GM19193 (cell line): Measurements from ENCODE around the gene OIP5.
A peak's percentile ranks its signal among the peaks of the same experiment; 100 is the strongest.

Source experiments
- POLR2A ChIP-seq: IDR thresholded peaks from 4 replicates; pipeline ENCODE4 v1.6.1; 2011; ENCODE audit not compliant: insufficient read depth, insufficient read length; ENCODE audit errors: extremely low read depth

Gene OIP5

GRCh38 chr15:41309226-41309905 lies 23.0 kb downstream of the OIP5 start:
- no peak for TF ChIP-seq POLR2A

GRCh38 chr15:41307679-41308078 lies 24.7 kb downstream of the OIP5 start:
- TF ChIP-seq POLR2A, result no peak

- no peak for TF ChIP-seq POLR2A
Measured at GRCh38 chr15:41304149-41304770, 28.1 kb downstream of the OIP5 start.

GRCh38 chr15:41301587-41301986 lies 30.8 kb downstream of the OIP5 start:
- TF ChIP-seq POLR2A, result no peak

- no peak for TF ChIP-seq POLR2A
Measured at GRCh38 chr15:41292521-41292920, 39.9 kb downstream of the OIP5 start.

GRCh38 chr15:41291065-41291631 lies 41.2 kb downstream of the OIP5 start:
- no peak for TF ChIP-seq POLR2A

GRCh38 chr15:41289953-41290352 lies 42.4 kb downstream of the OIP5 start:
- no peak for TF ChIP-seq POLR2A

GRCh38 chr15:41288464-41288863 lies 43.9 kb downstream of the OIP5 start:
- TF ChIP-seq POLR2A, result no peak

- no peak for TF ChIP-seq POLR2A
Measured at GRCh38 chr15:41286665-41287333, 45.6 kb downstream of the OIP5 start.

- TF ChIP-seq POLR2A, result no peak
Measured at GRCh38 chr15:41285285-41285684, 47.1 kb downstream of the OIP5 start.

- no peak for TF ChIP-seq POLR2A
Measured at GRCh38 chr15:41284427-41285177, 47.8 kb downstream of the OIP5 start.

GRCh38 chr15:41283653-41284426 lies 48.6 kb downstream of the OIP5 start:
- peak; percentile 92 for TF ChIP-seq POLR2A

- TF ChIP-seq POLR2A, result no peak
Measured at GRCh38 chr15:41281236-41281635, 51.2 kb downstream of the OIP5 start.
